HG03139 (cell line): ENCODE measurements around the gene CEND1.

Source experiments
- ATAC-seq: cut with Tn5 transposase; IDR thresholded peaks from one replicate; pipeline ENCODE4 v1.9.1; 2021; ENCODE audit not compliant: unreplicated experiment

CEND1 gene

DNA sequence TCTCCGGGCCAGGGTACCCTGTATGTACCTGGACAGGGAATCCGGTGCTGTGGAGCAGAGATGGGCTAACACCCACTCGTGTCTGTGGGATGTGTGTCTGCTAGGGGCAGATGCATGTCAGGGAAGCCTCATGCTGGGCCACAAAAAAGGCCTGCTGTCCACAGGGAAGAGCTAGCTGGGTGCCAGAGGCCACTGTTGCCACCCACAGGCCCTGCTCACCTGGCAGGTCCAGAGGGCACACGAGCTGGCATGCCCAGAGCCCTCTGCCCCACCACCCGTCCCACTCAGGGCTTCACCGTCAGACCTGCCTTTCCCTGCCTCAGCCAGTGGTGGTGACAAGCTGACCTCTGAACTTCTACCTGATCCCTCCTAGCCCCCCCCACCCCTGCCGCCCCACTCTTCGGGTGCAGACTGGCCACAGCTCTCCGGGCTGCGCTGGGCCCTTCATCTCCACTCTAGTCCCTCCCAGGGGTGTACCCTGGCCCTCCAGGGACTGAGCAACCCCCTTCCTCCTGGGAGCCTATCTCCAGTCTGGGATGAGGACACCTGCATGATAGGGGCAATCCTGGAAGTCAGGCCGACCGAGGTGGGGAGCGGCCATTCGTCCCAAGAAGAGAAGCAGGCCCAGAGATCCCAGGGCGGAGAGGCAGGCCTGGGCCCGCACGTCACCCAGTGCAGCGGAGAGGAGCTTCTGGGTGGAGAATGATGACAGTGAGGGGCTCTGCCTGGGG, 6.8 kb upstream of the CEND1 start:
- no peak for ATAC-seq

DNA sequence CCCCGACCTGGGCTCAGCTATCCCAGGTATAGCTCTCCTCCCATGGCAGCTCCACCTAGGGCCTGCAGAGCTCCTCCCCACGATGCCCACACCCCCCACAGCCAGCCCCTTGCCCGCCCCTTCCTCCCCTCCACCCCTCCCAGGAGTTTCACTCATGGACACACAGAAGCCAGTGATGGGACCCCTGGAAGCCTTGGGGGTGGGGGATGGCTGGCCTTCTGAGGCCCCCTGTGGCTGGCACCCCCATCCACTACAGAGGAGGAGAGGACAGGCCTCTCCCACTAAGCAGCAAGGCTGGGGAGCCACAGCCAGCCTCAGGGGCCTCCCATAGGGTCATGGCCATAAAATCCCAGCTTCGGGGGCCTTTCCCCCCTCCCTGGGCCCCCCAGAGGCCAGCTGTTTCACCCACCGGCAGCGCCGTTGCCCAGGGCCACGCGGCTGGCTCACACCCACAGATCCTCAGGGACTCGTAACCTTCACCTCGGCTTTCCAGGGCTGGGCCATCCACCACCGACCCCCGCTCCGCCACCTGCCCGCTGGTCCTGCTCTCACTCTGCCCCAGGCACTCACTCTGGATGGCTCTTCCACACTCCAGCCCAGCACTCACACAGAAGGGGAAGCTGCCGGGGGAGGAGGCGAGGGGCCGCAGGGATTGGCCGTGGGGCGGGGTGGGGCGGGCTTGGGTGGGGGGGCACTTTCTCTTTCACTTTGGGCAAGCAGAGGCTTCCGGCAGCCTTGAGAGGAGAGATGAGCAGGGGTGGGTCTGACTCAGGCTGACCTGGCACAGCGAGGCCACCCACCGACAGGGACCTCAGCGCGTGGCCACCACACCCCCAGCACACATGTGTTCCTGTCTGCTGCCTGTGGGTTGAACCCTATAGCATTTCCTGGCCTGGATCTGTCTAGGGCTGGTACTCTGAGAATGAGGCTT, 6.0 kb upstream of the CEND1 start:
- ATAC-seq, result no peak

DNA sequence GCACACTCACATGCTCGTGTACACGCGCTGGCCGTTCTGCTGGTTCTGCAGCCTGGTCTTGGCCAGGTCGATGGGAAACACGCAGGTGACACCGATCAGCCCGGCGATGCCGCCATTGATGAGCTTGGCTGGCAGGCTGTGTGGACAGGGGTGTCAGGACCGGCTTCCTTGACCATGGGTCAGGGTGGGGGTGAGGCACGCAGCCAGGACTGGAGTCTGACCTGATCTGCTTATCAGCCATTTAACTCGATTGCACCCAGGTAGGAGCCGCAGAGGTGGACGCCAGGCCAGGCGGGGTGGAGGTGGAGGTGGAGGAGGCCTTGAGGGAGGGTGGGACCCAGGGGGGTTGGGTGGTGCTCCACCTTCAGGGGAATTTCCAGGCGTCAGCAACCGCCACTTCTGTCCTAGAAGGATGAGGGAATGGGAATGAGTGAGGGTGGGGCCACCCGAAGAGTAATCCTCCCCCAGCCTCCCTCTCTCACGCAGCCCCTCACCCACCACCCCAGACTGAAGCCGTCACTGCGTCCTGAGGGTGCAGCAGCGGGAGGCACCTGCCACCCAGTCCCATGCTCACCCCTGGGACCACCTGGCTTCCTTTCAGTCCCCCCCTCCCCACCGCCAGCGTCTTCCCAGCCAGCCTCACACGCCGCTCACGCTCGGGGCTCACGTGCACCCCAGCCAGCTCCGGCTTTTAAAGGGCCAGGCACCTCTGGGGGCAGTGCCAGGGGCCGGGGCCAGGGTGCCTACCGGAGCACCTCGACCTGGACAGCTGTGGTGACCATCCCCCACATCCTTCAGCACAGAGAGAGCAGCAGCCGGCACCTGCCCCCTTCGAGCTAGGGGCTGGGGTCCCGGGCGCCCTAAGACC, 5.1 kb upstream of the CEND1 start:
- ATAC-seq, result no peak

- ATAC-seq, result no peak
Observed at GRCh38 chr11:794013-794765, 4.3 kb upstream of the CEND1 start.

DNA sequence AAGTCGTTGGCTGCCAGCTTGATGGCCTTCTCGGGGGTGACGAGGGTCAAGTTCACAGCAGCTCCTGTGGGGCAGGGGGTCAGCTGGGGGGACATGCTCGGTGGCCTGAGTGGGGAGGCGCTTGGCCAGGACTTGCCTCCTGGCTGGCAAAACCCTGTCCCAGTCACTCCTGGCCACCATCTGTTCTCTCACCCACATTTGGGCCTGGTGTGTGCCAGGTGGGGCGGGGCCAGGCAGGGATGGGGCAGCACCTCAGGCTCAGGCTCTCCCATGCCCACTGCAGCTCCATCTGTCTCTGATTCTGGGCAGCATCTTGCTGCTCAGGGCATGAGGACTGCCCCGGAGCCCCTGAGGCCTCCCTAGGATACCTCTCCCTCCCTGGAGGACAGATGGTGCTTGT, 3.7 kb upstream of the CEND1 start:
- ATAC-seq, result no peak

GRCh38 chr11:792873-793272, 3.0 kb upstream of the CEND1 start:
- no peak for ATAC-seq

GRCh38 chr11:792535-792821, 2.6 kb upstream of the CEND1 start:
- no peak for ATAC-seq

DNA sequence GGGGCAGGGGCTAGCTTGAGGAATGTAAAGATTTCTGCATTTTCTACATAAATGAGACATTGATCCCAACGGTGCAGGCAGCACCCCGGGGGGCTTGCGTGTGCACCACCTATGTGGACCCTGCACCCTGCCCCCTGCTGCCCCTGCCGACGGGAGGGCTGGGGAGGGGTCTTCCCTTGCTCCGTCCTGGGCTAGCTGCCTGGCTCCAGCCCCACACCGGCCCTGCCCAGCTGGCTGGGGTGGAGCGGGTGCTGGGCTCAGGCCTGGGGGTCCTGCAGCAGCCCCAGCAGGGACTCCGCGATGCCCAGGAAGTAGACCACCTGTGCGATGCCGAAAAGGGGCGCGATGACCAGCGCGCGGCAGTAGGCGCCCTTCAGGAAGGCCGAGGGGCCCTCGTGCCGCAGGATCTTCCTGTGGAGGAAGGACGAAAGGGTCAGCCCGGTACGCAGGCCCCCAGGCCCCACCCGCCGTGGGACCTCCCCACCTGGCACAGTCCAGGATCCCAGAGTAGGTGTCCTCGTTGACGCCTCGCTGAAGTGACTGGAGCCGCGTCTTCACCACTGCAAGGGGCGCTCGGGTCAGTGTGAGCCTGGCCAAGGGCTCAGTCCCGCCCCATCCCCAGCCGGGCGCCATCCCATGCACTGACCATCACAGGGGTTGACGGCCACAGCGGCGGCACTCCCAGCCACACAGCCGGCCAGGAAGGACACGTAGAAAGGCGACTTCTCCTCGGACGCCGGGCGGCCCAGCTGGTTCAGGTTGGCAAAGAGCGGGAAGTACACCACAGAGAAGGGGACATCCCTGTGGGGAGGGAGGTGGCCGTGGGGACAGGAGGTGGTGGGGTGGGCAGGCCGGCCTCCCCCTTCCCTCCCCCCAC, 2.0 kb upstream of the CEND1 start:
- ATAC-seq, result no peak

- no peak for ATAC-seq
Observed at GRCh38 chr11:790721-791564, 1.1 kb upstream of the CEND1 start.

DNA sequence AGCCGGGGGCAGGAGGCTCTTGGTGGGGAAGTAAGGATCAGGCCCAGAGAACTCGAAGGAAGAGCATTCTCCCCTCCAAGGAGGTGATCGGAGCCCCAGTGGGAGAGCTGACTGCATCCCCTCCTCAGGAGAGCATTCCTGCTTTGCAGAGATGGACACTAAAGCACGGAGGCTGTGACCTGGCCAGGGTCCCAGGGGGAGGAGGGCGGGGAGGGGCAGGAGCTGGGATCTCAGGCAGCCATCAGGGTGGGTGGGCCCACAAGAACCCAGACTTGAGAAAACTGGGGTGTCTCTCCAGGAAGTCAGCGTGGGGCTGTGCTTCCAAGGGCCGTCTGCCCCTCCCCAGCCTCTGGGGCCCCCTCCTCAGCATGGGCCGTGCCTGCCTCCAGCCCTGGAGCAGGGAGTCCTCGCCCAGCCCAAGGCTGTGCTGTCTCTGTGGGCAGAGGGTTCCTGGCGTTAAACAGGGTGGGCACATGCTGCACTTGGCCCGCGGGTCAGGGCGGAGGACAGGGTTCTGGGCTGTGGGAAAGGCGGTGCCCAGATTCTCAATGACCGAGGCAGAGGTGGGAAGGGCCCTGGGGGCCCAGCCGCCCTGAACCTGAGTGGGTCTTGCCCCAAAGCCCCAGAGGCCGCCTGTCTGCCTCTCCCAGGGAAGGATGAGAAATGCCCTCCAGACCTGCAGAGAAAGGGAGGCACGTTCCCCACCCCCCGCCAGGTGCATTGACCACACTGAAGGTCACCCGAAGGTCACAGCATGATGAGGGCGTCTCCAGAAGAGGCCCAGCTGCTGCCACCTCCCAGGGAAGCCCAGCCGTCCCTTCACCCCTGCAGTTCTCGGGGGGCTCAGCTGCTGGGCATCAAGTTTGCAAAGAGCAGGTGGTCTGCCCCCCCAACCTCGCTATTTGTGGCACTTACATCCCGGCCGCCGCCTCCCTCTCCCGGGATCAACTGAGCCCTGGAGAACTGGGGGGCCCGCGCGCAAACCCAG, 643 bp downstream of the CEND1 start:
- ATAC-seq, result no peak

DNA sequence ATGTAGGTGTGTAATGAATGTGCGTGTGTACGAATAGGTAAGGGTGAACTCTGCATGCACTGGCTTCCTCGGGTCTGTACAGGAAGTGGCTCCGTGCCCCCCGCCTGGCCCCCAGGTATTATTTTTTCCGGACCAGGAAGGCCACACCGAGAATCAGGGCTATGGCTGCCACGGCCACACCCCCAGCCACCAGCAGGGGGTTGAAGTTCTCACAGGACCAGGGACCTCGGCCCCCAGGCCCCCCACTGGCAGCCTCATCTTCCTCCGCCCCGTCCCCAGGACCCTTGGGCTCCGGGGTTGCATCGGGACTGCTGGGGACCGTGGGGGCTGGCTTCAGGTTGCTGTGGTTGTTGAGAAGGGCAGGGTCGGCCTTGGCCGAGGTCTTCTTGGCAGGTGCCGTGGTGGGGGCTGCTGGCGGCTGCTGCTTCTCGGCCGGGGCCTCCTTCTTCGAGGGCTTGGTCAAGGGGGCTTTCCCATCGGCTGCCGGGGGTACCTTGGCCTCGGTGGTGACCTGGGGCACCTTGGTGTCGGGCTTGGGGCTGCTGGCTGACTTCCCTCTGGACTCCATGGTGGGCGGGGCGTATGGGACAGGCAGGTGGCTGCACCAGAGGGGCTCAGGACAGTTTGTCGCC, 1.8 kb downstream of the CEND1 start:
- ATAC-seq, result no peak

GRCh38 chr11:787084-787675, 2.7 kb downstream of the CEND1 start:
- ATAC-seq, result no peak

GRCh38 chr11:786235-787083, 3.4 kb downstream of the CEND1 start:
- ATAC-seq, result no peak

GRCh38 chr11:783581-784015, 6.3 kb downstream of the CEND1 start:
- no peak for ATAC-seq

- no peak for ATAC-seq
Observed at GRCh38 chr11:782264-783174, 7.4 kb downstream of the CEND1 start.
